Activated CD4-positive, alpha-beta T cell treated with anti-CD3 and anti-CD28 coated beads, Interleukin-2, amount 10 ng/mL, durations not matched to agents 24 days and 14 days (primary cell): ENCODE measurements around the gene CDR2. TPM values are rescaled to one million over a fixed set of nuclear protein-coding genes. Genes with fewer than 3 reads are reported as not detected.
"Not testable (repeated sequence)": the region's sequence is repeated elsewhere in the genome, so short reads cannot be mapped to it uniquely, and the experiment has no call there.

Experiments used
- DNase-seq: peaks from one replicate; pipeline ENCODE4 v3.0.0; 2022
- H3K27ac Mint-ChIP-seq: one replicate; pipeline ENCODE4 v1.8.0; 2022; ENCODE audit warnings: mild to moderate bottlenecking, mixed read lengths
- H3K27me3 Mint-ChIP-seq: one replicate; pipeline ENCODE4 v1.8.0; 2022; ENCODE audit warnings: mixed read lengths
- H3K36me3 Mint-ChIP-seq: one replicate; pipeline ENCODE4 v1.8.0; 2022; ENCODE audit warnings: low read depth, mild to moderate bottlenecking, mixed read lengths
- H3K4me1 Mint-ChIP-seq: one replicate; pipeline ENCODE4 v1.8.0; 2021; ENCODE audit warnings: mixed read lengths
- H3K4me3 Mint-ChIP-seq: one replicate; pipeline ENCODE4 v1.8.0; 2022; ENCODE audit warnings: mild to moderate bottlenecking, moderate library complexity, mixed read lengths
- H3K9me3 Mint-ChIP-seq: one replicate; pipeline ENCODE4 v1.8.0; 2021; ENCODE audit warnings: mixed read lengths
- intact Hi-C: fragments of 100-400 bp; cut with micrococcal nuclease; formaldehyde crosslinking; loops from one replicate; pipeline ENCODE4 v1.15.1; 2023
- total RNA-seq: library from RNA; stranded (reverse); gene quantifications from 2 replicates; pipeline ENCODE4 v1.2.3, GENCODE V29; 2022

Gene CDR2
- total RNA-seq, 1 donor from 2014 or later = 38.2 TPM

DNA sequence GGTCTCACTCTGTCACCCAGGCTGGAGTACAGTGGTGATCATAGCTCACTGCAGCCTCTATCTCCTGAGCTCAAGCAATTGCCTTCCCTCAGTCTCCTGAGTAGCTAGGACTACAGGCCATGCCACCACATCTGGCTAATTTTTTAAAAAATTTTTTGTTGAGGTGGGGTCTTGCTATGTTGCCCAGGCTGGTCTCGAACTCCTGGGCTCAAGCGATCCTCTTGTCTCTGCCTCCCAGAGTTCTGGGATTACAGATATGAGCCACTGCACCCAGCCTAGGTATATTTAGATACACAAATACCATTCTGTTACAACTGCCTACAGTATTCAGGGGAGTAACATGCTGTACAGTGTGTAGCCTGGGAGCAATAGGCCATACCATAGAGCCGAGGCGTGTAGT, 62.9 kb downstream of the CDR2 start:
- intact Hi-C loops = no loop called here
- no peaks in the 10 kb centered on the region for H3K4me1 Mint-ChIP-seq
- H3K27ac Mint-ChIP-seq = no peak overlapping the region
- H3K36me3 Mint-ChIP-seq = peaks cover 55% of the 10 kb centered on the region
- H3K9me3 Mint-ChIP-seq = no peaks in the 10 kb centered on the region
- no peaks in the 10 kb centered on the region for H3K27me3 Mint-ChIP-seq
- no peak for DNase-seq
- no peak overlapping the region for H3K4me3 Mint-ChIP-seq

DNA sequence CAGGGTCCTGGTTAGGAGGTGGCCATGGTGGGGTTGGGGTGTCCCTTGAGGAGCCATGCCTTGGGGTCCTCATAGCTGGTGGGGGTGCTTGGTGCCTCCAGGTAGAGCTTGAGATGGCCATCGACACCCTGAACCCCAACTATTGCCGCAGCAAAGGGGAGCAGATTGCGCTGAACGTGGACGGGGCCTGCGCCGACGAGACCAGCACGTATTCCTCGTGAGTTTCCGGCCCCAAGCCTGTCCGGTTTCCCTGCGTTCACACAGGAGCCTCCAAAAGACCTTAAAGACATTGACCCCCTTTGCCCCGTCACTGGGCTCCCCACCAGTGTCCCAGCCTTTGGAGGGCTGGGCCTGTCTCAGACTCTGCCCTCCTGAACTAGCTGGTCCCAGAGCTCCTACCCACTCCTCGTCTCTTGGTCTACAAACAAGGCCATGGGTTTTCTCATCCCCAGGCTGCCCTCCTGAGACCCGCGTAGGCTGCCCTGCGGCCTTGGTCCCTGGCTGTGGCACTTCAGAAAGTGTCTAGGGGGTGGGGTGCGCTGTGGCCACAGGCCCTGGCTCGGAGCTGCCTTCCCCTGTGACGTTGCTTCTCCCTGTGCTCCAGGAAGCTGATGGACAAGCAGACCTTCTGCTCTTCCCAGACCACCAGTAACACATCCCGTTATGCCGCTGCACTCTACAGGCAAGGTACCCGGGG, 65.4 kb downstream of the CDR2 start:
- no peaks in the 10 kb centered on the region for H3K27me3 Mint-ChIP-seq
- H3K27ac Mint-ChIP-seq = no peak overlapping the region
- no peak for DNase-seq
- no peaks in the 10 kb centered on the region for H3K9me3 Mint-ChIP-seq
- H3K36me3 Mint-ChIP-seq = peaks cover 56% of the 10 kb centered on the region
- intact Hi-C loops = no loop called here
- peaks cover 3% of the 10 kb centered on the region for H3K4me1 Mint-ChIP-seq
- H3K4me3 Mint-ChIP-seq = no peak overlapping the region

- H3K36me3 Mint-ChIP-seq = peaks cover 55% of the 10 kb centered on the region
Observed at GRCh38 chr16:22307838-22308237, 66.6 kb downstream of the CDR2 start.

DNA sequence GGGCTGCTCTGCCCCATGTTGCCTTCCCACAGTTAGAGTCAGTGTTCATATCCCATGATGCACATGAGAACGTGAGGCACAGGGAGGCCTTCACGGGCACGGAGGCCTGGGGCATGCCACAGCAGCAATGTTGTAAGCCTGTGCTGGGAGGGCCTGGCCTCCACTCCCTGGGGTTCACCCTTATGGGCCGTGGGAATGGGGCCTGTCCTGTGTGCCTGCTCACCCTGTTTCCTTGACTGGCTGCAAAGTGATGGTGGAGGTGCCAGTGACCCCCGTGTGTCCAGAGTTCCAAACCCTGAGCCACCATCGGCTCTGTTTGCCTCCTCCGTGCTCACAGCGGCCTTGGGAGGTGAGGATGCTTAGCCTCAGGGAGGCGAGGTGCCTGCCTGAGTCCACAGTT, 67.6 kb downstream of the CDR2 start:
- Mint-ChIP-seq H3K9me3 (no peaks in the 10 kb centered on the region), H3K27ac (no peak overlapping the region), H3K4me3 (no peak overlapping the region), H3K4me1 (peaks cover 9% of the 10 kb centered on the region), H3K36me3 (peaks cover 56% of the 10 kb centered on the region), H3K27me3 (no peaks in the 10 kb centered on the region)
- intact Hi-C loops = no loop called here
- no peak for DNase-seq

More at GRCh38 chr16:22307838-22308237, 66.6 kb downstream of the CDR2 start:
- DNase-seq = no peak
- intact Hi-C loops = no loop called here
- H3K27ac Mint-ChIP-seq = no peak overlapping the region
- H3K4me3 Mint-ChIP-seq = no peak overlapping the region
- no peaks in the 10 kb centered on the region for H3K9me3 Mint-ChIP-seq
- no peaks in the 10 kb centered on the region for H3K27me3 Mint-ChIP-seq
- peaks cover 5% of the 10 kb centered on the region for H3K4me1 Mint-ChIP-seq

GRCh38 chr16:22304411-22304810, 70.0 kb downstream of the CDR2 start:
- Mint-ChIP-seq H3K27me3 (no peaks in the 10 kb centered on the region), H3K36me3 (peaks cover 60% of the 10 kb centered on the region), H3K4me1 (peaks cover 23% of the 10 kb centered on the region), H3K27ac (peak overlapping the region; percentile 53), H3K4me3 (no peak overlapping the region), H3K9me3 (no peaks in the 10 kb centered on the region)
- intact Hi-C loops = no loop called here
- no peak for DNase-seq

GRCh38 chr16:22302776-22303363, 71.5 kb downstream of the CDR2 start:
- DNase-seq = no peak
- Mint-ChIP-seq H3K4me1 (peaks cover 35% of the 10 kb centered on the region), H3K9me3 (no peaks in the 10 kb centered on the region), H3K27me3 (no peaks in the 10 kb centered on the region), H3K36me3 (peaks cover 59% of the 10 kb centered on the region), H3K27ac (no peak overlapping the region), H3K4me3 (no peak overlapping the region)
- intact Hi-C loops = no loop called here

GRCh38 chr16:22301423-22301822, 73.0 kb downstream of the CDR2 start:
- Mint-ChIP-seq H3K4me1 (peaks cover 35% of the 10 kb centered on the region), H3K36me3 (peaks cover 60% of the 10 kb centered on the region)
- DNase-seq, H3K27ac Mint-ChIP-seq, H3K27me3 Mint-ChIP-seq, intact Hi-C loops, H3K9me3 Mint-ChIP-seq, H3K4me3 Mint-ChIP-seq: not testable (repeated sequence)

DNA sequence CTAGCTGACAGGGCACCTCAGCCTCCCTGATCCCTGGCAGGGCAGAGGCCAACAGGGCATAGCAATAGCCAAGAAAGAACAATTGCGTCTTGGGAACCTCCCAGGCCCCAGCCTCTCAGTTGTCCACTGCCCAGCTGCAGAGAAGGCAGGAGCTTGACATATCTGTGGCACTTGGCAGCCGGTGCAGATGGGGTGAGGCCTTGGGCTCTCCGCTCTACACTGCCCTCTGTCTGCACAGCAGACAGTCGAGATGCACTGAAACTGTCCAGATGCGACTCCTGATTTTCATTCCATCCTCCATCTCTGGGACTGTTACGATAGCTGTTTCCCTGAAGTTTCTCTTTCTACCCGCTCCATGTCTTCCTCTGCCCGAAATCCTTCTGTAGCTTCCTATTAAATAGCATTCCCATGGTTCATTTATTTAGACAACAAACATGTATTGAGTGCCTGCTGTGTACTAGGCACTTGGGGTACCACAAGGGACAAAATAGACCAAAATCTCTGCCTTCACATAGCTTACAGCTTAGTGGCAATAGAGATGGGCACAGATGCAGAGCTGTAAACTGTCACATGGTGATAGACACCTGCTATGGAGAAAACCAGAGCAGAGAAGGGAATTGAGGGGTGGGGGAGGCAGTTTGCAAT, 73.9 kb downstream of the CDR2 start:
- intact Hi-C loops = no loop called here
- peaks cover 55% of the 10 kb centered on the region for H3K36me3 Mint-ChIP-seq
- no peaks in the 10 kb centered on the region for H3K9me3 Mint-ChIP-seq

GRCh38 chr16:22299036-22299435, 75.4 kb downstream of the CDR2 start:
- Mint-ChIP-seq H3K9me3 (no peaks in the 10 kb centered on the region), H3K4me1 (peaks cover 35% of the 10 kb centered on the region), H3K36me3 (peaks cover 44% of the 10 kb centered on the region), H3K27me3 (no peaks in the 10 kb centered on the region), H3K27ac (peak overlapping the region; percentile 97), H3K4me3 (peak overlapping the region; percentile 94)
- intact Hi-C loops = loop anchor here (10.0 kb wide), 1 partner anchor 54 kb away; no protein-coding TSS in a partner anchor
- no peak for DNase-seq

More for the DNA sequence above, 73.9 kb downstream of the CDR2 start:
- Mint-ChIP-seq H3K27ac (no peak overlapping the region), H3K4me3 (peak overlapping the region; percentile 36), H3K4me1 (peaks cover 39% of the 10 kb centered on the region), H3K27me3 (no peaks in the 10 kb centered on the region)
- peak; percentile 85 for DNase-seq

- H3K4me3 Mint-ChIP-seq = peak overlapping the region; percentile 94
- intact Hi-C loops = loop anchor here (1.0 to 10.0 kb wide), 7 partner anchors 53 to 345 kb away; partner anchors contain the start of genes CDR2, EEF2K, PDZD9 and UQCRC2
- peak overlapping the region; percentile 97 for H3K27ac Mint-ChIP-seq
- H3K4me1 Mint-ChIP-seq = peaks cover 33% of the 10 kb centered on the region
- no peaks in the 10 kb centered on the region for H3K9me3 Mint-ChIP-seq
- H3K36me3 Mint-ChIP-seq = peaks cover 39% of the 10 kb centered on the region
- H3K27me3 Mint-ChIP-seq = no peaks in the 10 kb centered on the region
- DNase-seq = peak; percentile 94
Observed at GRCh38 chr16:22297871-22298733, 76.3 kb downstream of the CDR2 start.

DNA sequence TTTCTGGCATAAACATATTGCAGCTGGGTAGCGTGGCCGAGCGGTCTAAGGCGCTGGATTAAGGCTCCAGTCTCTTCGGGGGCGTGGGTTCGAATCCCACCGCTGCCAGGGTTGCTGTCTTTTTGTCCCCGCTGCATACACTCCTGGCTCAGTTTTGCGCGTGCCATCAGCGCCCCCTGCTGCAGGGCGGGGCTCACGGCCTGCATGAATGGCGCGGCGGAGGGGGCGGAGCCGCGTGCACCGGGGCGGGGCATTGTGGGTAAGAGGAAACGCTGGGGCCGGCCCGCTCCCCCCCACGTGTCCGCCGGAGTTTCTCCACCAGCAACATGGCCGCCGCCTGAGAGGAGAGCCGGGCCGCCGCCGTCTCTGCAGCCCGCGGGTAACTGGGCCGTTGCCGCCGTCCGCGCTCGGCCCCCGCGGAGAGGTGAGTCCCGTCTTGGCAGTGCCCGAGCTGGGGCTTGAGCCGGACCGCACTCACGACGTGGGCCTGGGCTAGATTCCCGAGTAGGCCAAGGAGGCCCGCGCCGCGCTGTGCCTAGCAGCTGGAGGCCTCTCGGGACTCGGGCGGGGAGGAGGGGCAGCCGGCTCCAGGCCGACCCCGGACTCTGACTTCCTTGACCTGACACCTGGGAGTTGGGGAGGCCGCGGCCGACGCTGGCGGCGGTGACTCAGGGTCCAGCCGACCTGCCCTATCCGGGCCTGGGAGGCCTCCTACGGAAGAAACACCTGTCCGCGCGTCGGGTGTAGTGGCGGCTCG, 77.1 kb downstream of the CDR2 start, which contains the start of gene POLR3E:
TSS of gene POLR3E (plus strand) at position 296 of the 757 bp plus-strand sequence. CDS start 5,560 bp downstream, outside the sequence.
- peaks cover 32% of the 10 kb centered on the region for H3K36me3 Mint-ChIP-seq
- DNase-seq = peak; percentile 100
- H3K27ac Mint-ChIP-seq = peak within 1 kb of the TSS; percentile 97
- no peaks in the 10 kb centered on the region for H3K27me3 Mint-ChIP-seq
- H3K4me1 Mint-ChIP-seq = peaks cover 33% of the 10 kb centered on the region
- H3K4me3 Mint-ChIP-seq = peak within 1 kb of the TSS; percentile 94
- H3K9me3 Mint-ChIP-seq = no peaks in the 10 kb centered on the region
- intact Hi-C loops = loop anchor here (1.0 to 10.0 kb wide), 7 partner anchors 52 to 344 kb away; partner anchors contain the start of genes CDR2, EEF2K, PDZD9 and UQCRC2

GRCh38 chr16:22296225-22297113, 78.0 kb downstream of the CDR2 start:
- Mint-ChIP-seq H3K4me1 (peaks cover 30% of the 10 kb centered on the region), H3K27ac (peak overlapping the region; percentile 97), H3K27me3 (no peaks in the 10 kb centered on the region), H3K4me3 (peak overlapping the region; percentile 94), H3K36me3 (peaks cover 27% of the 10 kb centered on the region), H3K9me3 (no peaks in the 10 kb centered on the region)
- intact Hi-C loops = loop anchor here (1.0 to 10.0 kb wide), 7 partner anchors 52 to 343 kb away; partner anchors contain the start of genes CDR2, EEF2K, PDZD9 and UQCRC2
- no peak for DNase-seq
